Endodermal cell (in vitro differentiated cells): ENCODE results near the gene MUC15. TPM values are rescaled to one million over a fixed set of nuclear protein-coding genes. Genes with fewer than 3 reads are reported as not detected.

Experiments used
- DNase-seq: peaks from one replicate; pipeline ENCODE4 v3.0.0-alpha.2; 2017
- H3K27ac ChIP-seq: 2 replicates; pipeline ENCODE4 v1.5.1; 2013; ENCODE audit warnings: mild to moderate bottlenecking, low read depth, low read length, moderate library complexity
- H3K27me3 ChIP-seq: 2 replicates; pipeline ENCODE4 v1.6.1; 2013; ENCODE audit warnings: mild to moderate bottlenecking, low read length, moderate library complexity; ENCODE audit not compliant: insufficient read depth, control insufficient read depth, poor library complexity, severe bottlenecking
- H3K36me3 ChIP-seq: 2 replicates; pipeline ENCODE4 v1.7.0; 2013; ENCODE audit warnings: mild to moderate bottlenecking, low read length, moderate library complexity; ENCODE audit not compliant: control insufficient read depth, insufficient read depth
- H3K4me1 ChIP-seq: one replicate; pipeline ENCODE4 v1.7.0; 2013; ENCODE audit warnings: low read length; ENCODE audit not compliant: control insufficient read depth, insufficient read depth
- H3K4me3 ChIP-seq: 2 replicates; pipeline ENCODE4 v1.5.1; 2013; ENCODE audit warnings: mild to moderate bottlenecking, low read length, moderate library complexity
- H3K9ac ChIP-seq: 2 replicates; pipeline ENCODE4 v1.6.1; 2013; ENCODE audit warnings: mild to moderate bottlenecking, low read length, moderate library complexity; ENCODE audit not compliant: poor library complexity, severe bottlenecking; ENCODE audit errors: extremely low read depth
- H3K9me3 ChIP-seq: 2 replicates; pipeline ENCODE4 v1.6.1; 2013; ENCODE audit warnings: mild to moderate bottlenecking, low read length, moderate library complexity; ENCODE audit not compliant: control insufficient read depth
- H3K27ac Mint-ChIP-seq: 2 replicates; pipeline ENCODE4 v1.8.0; 2020; ENCODE audit warnings: mixed read lengths
- H3K27me3 Mint-ChIP-seq: 2 replicates; pipeline ENCODE4 v1.8.0; 2021; ENCODE audit warnings: mild to moderate bottlenecking, mixed read lengths; ENCODE audit not compliant: insufficient read depth
- H3K36me3 Mint-ChIP-seq: 2 replicates; pipeline ENCODE4 v1.8.0; 2020; ENCODE audit warnings: low read depth, mixed read lengths
- H3K4me1 Mint-ChIP-seq: 2 replicates; pipeline ENCODE4 v1.8.0; 2020; ENCODE audit warnings: mixed read lengths
- H3K4me3 Mint-ChIP-seq: 2 replicates; pipeline ENCODE4 v1.8.0; 2020; ENCODE audit warnings: mild to moderate bottlenecking, moderate library complexity, mixed read lengths
- H3K9me3 Mint-ChIP-seq: 2 replicates; pipeline ENCODE4 v1.8.0; 2020; ENCODE audit warnings: mild to moderate bottlenecking, mixed read lengths
- WGBS, 2 experiments: methylation state at CpG; one replicate each; pipeline versions ENCODE4 v1.1.5 to v1.1.7; 2013; ENCODE audit warnings: missing lambda C conversion rate in 2 of 2, mixed read lengths in 1 of 2; ENCODE audit not compliant: insufficient coverage in 1 of 2, insufficient read length in 1 of 2; 5-methylcytosine and 5-hydroxymethylcytosine counted together
- total RNA-seq, 2 donors: library from RNA; stranded (reverse); fragmentation: NEBNext Ultra II Directional in 1 of 2; extraction: Animal tissue kit (Norgen Biotek cat#: 25700) in 1 of 2; gene quantifications; 2 replicates in 1 of 2; 3 replicates in 1 of 2; pipeline ENCODE4 v1.2.1, GENCODE V29; 2021
- TF ChIP-seq, protein P1 (sequence below): fragments of 200-600 bp; sonication (generic); conservative IDR thresholded peaks from 2 replicates; pipeline ENCODE4 v1.5.0; 2021; ENCODE audit warnings: antibody characterized with exemption, mild to moderate bottlenecking

Gene MUC15
- total RNA-seq, 2 donors from 2014 or later: not detected

- H3K27ac Mint-ChIP-seq: no peak overlapping the region
- no peak for DNase-seq
- H3K4me3 Mint-ChIP-seq: no peak overlapping the region
- H3K36me3 ChIP-seq: no peaks in the 10 kb centered on the region
- TF ChIP-seq, protein P1, sequence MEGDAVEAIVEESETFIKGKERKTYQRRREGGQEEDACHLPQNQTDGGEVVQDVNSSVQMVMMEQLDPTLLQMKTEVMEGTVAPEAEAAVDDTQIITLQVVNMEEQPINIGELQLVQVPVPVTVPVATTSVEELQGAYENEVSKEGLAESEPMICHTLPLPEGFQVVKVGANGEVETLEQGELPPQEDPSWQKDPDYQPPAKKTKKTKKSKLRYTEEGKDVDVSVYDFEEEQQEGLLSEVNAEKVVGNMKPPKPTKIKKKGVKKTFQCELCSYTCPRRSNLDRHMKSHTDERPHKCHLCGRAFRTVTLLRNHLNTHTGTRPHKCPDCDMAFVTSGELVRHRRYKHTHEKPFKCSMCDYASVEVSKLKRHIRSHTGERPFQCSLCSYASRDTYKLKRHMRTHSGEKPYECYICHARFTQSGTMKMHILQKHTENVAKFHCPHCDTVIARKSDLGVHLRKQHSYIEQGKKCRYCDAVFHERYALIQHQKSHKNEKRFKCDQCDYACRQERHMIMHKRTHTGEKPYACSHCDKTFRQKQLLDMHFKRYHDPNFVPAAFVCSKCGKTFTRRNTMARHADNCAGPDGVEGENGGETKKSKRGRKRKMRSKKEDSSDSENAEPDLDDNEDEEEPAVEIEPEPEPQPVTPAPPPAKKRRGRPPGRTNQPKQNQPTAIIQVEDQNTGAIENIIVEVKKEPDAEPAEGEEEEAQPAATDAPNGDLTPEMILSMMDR: no peak
- no peaks in the 10 kb centered on the region for H3K9me3 Mint-ChIP-seq
- H3K27ac ChIP-seq: no peak overlapping the region
- H3K4me3 ChIP-seq: no peak overlapping the region
- H3K27me3 ChIP-seq: no peaks in the 10 kb centered on the region
- no peaks in the 10 kb centered on the region for H3K4me1 Mint-ChIP-seq
- no peaks in the 10 kb centered on the region for H3K27me3 Mint-ChIP-seq
- no peaks in the 10 kb centered on the region for H3K36me3 Mint-ChIP-seq
- WGBS, 2 experiments: 89 to 97% methylated on average over 1 of the region's 1 CpG
- H3K9ac ChIP-seq: no peak overlapping the region
- H3K4me1 ChIP-seq: no peaks in the 10 kb centered on the region
- H3K9me3 ChIP-seq: no peaks in the 10 kb centered on the region
These were observed 15.5 kb downstream of the MUC15 start for GRCh38 chr11:26556582-26556981.

- Histone ChIP-seq H3K27ac (no peak overlapping the region), H3K4me3 (no peak overlapping the region), H3K4me1 (no peaks in the 10 kb centered on the region), H3K36me3 (no peaks in the 10 kb centered on the region), H3K27me3 (no peaks in the 10 kb centered on the region), H3K9ac (no peak overlapping the region), H3K9me3 (no peaks in the 10 kb centered on the region)
- TF ChIP-seq, protein P1: no peak
- H3K9me3 Mint-ChIP-seq: no peaks in the 10 kb centered on the region
- no peaks in the 10 kb centered on the region for H3K4me1 Mint-ChIP-seq
- H3K27ac Mint-ChIP-seq: no peak overlapping the region
- no peaks in the 10 kb centered on the region for H3K27me3 Mint-ChIP-seq
- DNase-seq: no peak
- H3K36me3 Mint-ChIP-seq: no peaks in the 10 kb centered on the region
- H3K4me3 Mint-ChIP-seq: no peak overlapping the region
- WGBS, 2 experiments: 81 to 82% methylated on average over 3 to 5 of the region's 5 CpGs
These were observed 17.6 kb downstream of the MUC15 start for GRCh38 chr11:26554455-26554854.

DNA sequence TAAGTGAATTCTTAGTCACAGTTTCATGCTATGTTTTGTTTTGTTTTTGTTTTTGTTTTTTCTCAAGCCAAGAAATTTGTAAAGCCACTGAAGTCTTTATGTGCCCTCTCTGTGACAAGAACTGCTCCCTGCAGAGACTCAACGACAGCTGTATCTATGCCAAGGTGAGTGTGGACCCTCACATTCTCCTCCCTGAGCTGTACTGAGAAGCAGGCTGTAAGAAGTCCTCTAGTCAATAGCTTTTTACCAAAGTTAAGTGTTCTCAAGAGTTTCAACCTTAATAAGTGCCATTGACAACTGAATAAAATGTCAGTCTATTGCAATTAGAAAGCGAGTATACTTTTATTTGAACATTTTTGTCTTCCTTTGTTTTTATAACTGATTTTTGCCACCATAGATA, 18.9 kb downstream of the MUC15 start:
- no peak for DNase-seq
- TF ChIP-seq, protein P1: no peak
- Mint-ChIP-seq H3K9me3 (no peaks in the 10 kb centered on the region), H3K27me3 (no peaks in the 10 kb centered on the region), H3K4me1 (no peaks in the 10 kb centered on the region), H3K36me3 (no peaks in the 10 kb centered on the region), H3K27ac (no peak overlapping the region), H3K4me3 (no peak overlapping the region)
- Histone ChIP-seq H3K36me3 (no peaks in the 10 kb centered on the region), H3K9ac (no peak overlapping the region), H3K27me3 (no peaks in the 10 kb centered on the region), H3K9me3 (no peaks in the 10 kb centered on the region), H3K4me3 (no peak overlapping the region), H3K27ac (no peak overlapping the region), H3K4me1 (no peaks in the 10 kb centered on the region)
- WGBS, 2 experiments: 61 to 67% methylated on average over 2 of the region's 2 CpGs
